Endothelial cell of umbilical vein (primary cell): ENCODE measurements around the gene ITGA2B. TPM values are rescaled to one million over a fixed set of nuclear protein-coding genes. Genes with fewer than 3 reads are reported as not detected.
A peak's percentile ranks its signal among the peaks of the same experiment; 100 is the strongest.

Experiments
- Bru-seq: library from RNA; stranded (reverse); fragments of 400-500 nt; gene quantifications from one replicate; lab custom pipeline; 2021; lab: Mats Ljungman, UMichigan
- BruChase-seq, 2 experiments: library from RNA; stranded (reverse); fragments of 400-500 nt; gene quantifications; one replicate each; lab custom pipeline; 2021; lab: Mats Ljungman, UMichigan
- BruUV-seq: library from RNA; stranded (reverse); fragments of 400-500 nt; replicated peaks from 2 replicates; lab custom pipeline; 2021; lab: Mats Ljungman, UMichigan
- CTCF ChIA-PET: fragments of 300-600, 350-600 bp; sonication (Branson Sonifier 250); formaldehyde crosslinking; loops from one replicate; lab custom pipeline; 2021; ENCODE audit warnings: antibody characterized with exemption, inconsistent platforms; lab: Charles Lee
- POLR2A ChIA-PET: fragments of 300-600, 350-600 bp; sonication (Branson Sonifier 250); formaldehyde crosslinking; loops from one replicate; lab custom pipeline; 2021; ENCODE audit warnings: antibody characterized with exemption, inconsistent platforms; lab: Charles Lee
- DNase-seq: peaks from one replicate; pipeline ENCODE4 v3.0.0-alpha.2; 2011; ENCODE audit warnings: low read depth, low spot score
- FAIRE-seq: peaks from 2 replicates; lab custom pipeline; 2011; peaks lifted over from hg19 to GRCh38; lab: Jason Lieb, UNC
- H2AFZ ChIP-seq: 2 replicates; pipeline ENCODE4 v1.6.0; 2012; ENCODE audit warnings: low read depth, low read length, control low read depth, inconsistent platforms
- H3K27ac ChIP-seq: 2 replicates; pipeline ENCODE4 v1.5.1; 2011; ENCODE audit warnings: low read depth, mild to moderate bottlenecking, control low read depth, low read length, moderate library complexity; ENCODE audit not compliant: insufficient read depth
- H3K27me3 ChIP-seq, 2 experiments: 2 replicates each; pipeline versions ENCODE4 v1.6.0 to v1.6.1; 2011; ENCODE audit warnings: low read length in 2 of 2, mixed read lengths in 1 of 2; ENCODE audit not compliant: control insufficient read depth in 2 of 2, insufficient read depth in 2 of 2
- H3K36me3 ChIP-seq, 2 experiments: 2 replicates in 1 of 2; 3 replicates in 1 of 2; pipeline ENCODE4 v1.5.1; 2011; ENCODE audit warnings: low read length in 2 of 2, mild to moderate bottlenecking in 1 of 2, moderate library complexity in 1 of 2; ENCODE audit not compliant: control insufficient read depth in 2 of 2, insufficient read depth in 2 of 2; ENCODE audit errors: extremely low read depth in 1 of 2
- H3K4me1 ChIP-seq: 3 replicates; pipeline ENCODE4 v1.5.1; 2011; ENCODE audit warnings: mild to moderate bottlenecking, low read length; ENCODE audit not compliant: control insufficient read depth, insufficient read depth; ENCODE audit errors: extremely low read depth
- H3K4me2 ChIP-seq: 2 replicates; pipeline ENCODE4 v1.6.1; 2011; ENCODE audit warnings: low read length, control low read depth, mixed read lengths; ENCODE audit not compliant: insufficient read depth
- H3K4me3 ChIP-seq, 3 experiments: fragments of 200-600 bp in 1 of 3; sonication (generic), shearing (Covaris generic) in 1 of 3; replicated peaks in 1 of 3; 2 replicates each; pipeline ENCODE4 v1.5.1; 2011 to 2016; ENCODE audit warnings: control low read depth in 3 of 3, low read length in 3 of 3, mild to moderate bottlenecking in 2 of 3, inconsistent platforms in 1 of 3, low read depth in 1 of 3, moderate library complexity in 1 of 3; ENCODE audit not compliant: insufficient read depth in 1 of 3
- H3K79me2 ChIP-seq: 2 replicates; pipeline ENCODE4 v1.6.0; 2012; ENCODE audit warnings: low read length, inconsistent platforms; ENCODE audit not compliant: control insufficient read depth, insufficient read depth
- H3K9ac ChIP-seq: replicated peaks from 2 replicates; pipeline ENCODE3; 2011; ENCODE audit warnings: low read length, control low read depth; ENCODE audit not compliant: insufficient read depth; ENCODE audit errors: extremely low read depth
- H3K9me1 ChIP-seq: replicated peaks from 3 replicates; pipeline ENCODE4 v1.6.0; 2011; ENCODE audit warnings: mild to moderate bottlenecking, low read length; ENCODE audit not compliant: control insufficient read depth, insufficient read depth; ENCODE audit errors: extremely low read depth
- H3K9me3 ChIP-seq: replicated peaks from 2 replicates; pipeline ENCODE4 v1.5.1; 2012; ENCODE audit warnings: low read length, inconsistent platforms; ENCODE audit not compliant: control insufficient read depth, insufficient read depth
- H4K20me1 ChIP-seq: replicated peaks from 2 replicates; pipeline ENCODE3; 2011; ENCODE audit warnings: mild to moderate bottlenecking, low read length; ENCODE audit not compliant: control insufficient read depth, insufficient read depth; ENCODE audit errors: extremely low read depth
- EZH2 ChIP-seq: IDR thresholded peaks from 2 replicates; pipeline ENCODE4 v1.6.1; 2012; ENCODE audit warnings: borderline replicate concordance, low read depth, mild to moderate bottlenecking, moderate library complexity, low read length, inconsistent platforms; ENCODE audit not compliant: severe bottlenecking
- FOS ChIP-seq: IDR thresholded peaks from 2 replicates; pipeline ENCODE4 v1.6.1; 2011; ENCODE audit warnings: mild to moderate bottlenecking, low read length, moderate library complexity, borderline replicate concordance; ENCODE audit not compliant: insufficient read depth
- GATA2 ChIP-seq: IDR thresholded peaks from 2 replicates; pipeline ENCODE4 v1.7.0; 2011; ENCODE audit warnings: low read depth, mild to moderate bottlenecking, moderate library complexity, mixed read lengths, low read length; ENCODE audit not compliant: insufficient read length, insufficient read depth
- JUN ChIP-seq: IDR thresholded peaks from 2 replicates; pipeline ENCODE4 v1.6.1; 2011; ENCODE audit warnings: borderline replicate concordance, low read depth; ENCODE audit not compliant: insufficient read length, insufficient read depth
- MYC ChIP-seq: IDR thresholded peaks from one replicate; pipeline ENCODE4 v1.6.1; 2011; ENCODE audit warnings: mild to moderate bottlenecking, low read depth, low read length
- POLR2A ChIP-seq: IDR thresholded peaks from 2 replicates; pipeline ENCODE4 v1.6.1; 2012; ENCODE audit warnings: low read depth, mild to moderate bottlenecking, control low read depth, low read length
- POLR2AphosphoS5 ChIP-seq: IDR thresholded peaks from 2 replicates; pipeline ENCODE4 v1.6.1; 2012; ENCODE audit warnings: low read depth, mild to moderate bottlenecking, control low read depth, low read length, moderate library complexity; ENCODE audit not compliant: insufficient read depth
- dilution Hi-C: fragments of 300-500 bp; cut with MboI; formaldehyde crosslinking; loops from one replicate; pipeline ENCODE4 v1.15.0; 2019; ENCODE audit warnings: low sequenced_read_pairs; ENCODE audit not compliant: extremely low pct_ligation_motif_present
- intact Hi-C: fragments of 100-400 bp; cut with micrococcal nuclease; formaldehyde crosslinking; loops from one replicate; pipeline ENCODE4 v1.10.0; 2022
- long read RNA-seq: library from polyadenylated mRNA; stranded (forward); transcript quantifications from one replicate; pipeline ENCODE4 v2.0.0, GENCODE V29; 2021
- polyA minus RNA-seq, 3 experiments: library from RNA; depleted of rRNA, polyadenylated mRNA; stranded (reverse); fragments of >200 nt; gene quantifications; 1 replicate in 1 of 3; 2 replicates in 2 of 3; pipeline ENCODE4 v1.2.3, GENCODE V29; 2011
- polyA plus RNA-seq, 4 experiments: library from polyadenylated mRNA; depleted of rRNA in 3 of 4; stranded (reverse) in 3 of 4; unstranded in 1 of 4; fragments of >200 nt; gene quantifications; 2 replicates each; pipeline versions ENCODE4 v1.2.1 to v1.2.3, GENCODE V29; 2011 to 2012; ENCODE audit warnings: missing spikeins in 1 of 4
- total RNA-seq: library from RNA; stranded (reverse); gene quantifications from 2 replicates; pipeline ENCODE4 v1.2.3, GENCODE V29; 2021
- TF ChIP-seq, protein P1 (sequence below): IDR thresholded peaks from 2 replicates; pipeline ENCODE4 v1.6.1; 2011; ENCODE audit not compliant: insufficient read depth, insufficient read length
- TF ChIP-seq, protein P2 (sequence below), 2 donors: IDR thresholded peaks; 1 replicate in 1 of 2; 2 replicates in 1 of 2; pipeline ENCODE4 v1.5.1; 2011; ENCODE audit warnings: low read length in 2 of 2, mild to moderate bottlenecking in 2 of 2, moderate library complexity in 2 of 2, control low read depth in 1 of 2, inconsistent platforms in 1 of 2, low read depth in 1 of 2; ENCODE audit not compliant: insufficient read depth in 1 of 2; ENCODE audit errors: extremely low read depth in 1 of 2

The ITGA2B gene
- total RNA-seq: 0.48 and 0.82 TPM in 2 replicates
- polyA plus RNA-seq: 0.26 and 0.29 TPM in 2 replicates
- polyA plus RNA-seq (2011; cell fraction: cytosol; rRNA removed): 0.06 and 0.10 TPM in 2 replicates
- 1.4 and 2.1 TPM in 2 replicates for polyA plus RNA-seq (2011; cell fraction: nucleus; rRNA removed)
- polyA plus RNA-seq (2012): 0.16 and 0.65 TPM in 2 replicates
- polyA minus RNA-seq: 0.74 and 1.1 TPM in 2 replicates
- polyA minus RNA-seq (2011; cell fraction: cytosol; rRNA and poly(A)+ RNA removed): not detected
- polyA minus RNA-seq (2011; cell fraction: nucleus; rRNA and poly(A)+ RNA removed): 0.72 and 1.8 TPM in 2 replicates
- percentile 16 among the genes with signal in this experiment for Bru-seq, nascent RNA
- BruChase-seq, experiment 1, labeled RNA remaining after a 6-hour chase: percentile 43 among the genes with signal in this experiment
- percentile 25 among the genes with signal in this experiment for BruChase-seq, experiment 2, labeled RNA remaining after a 2-hour chase
- long read RNA-seq: 0 reads

- H3K9ac ChIP-seq: no peak within 1 kb of the TSS
- no peaks in the 10 kb centered on the region for H3K79me2 ChIP-seq
- ChIA-PET CTCF (no interaction called here), POLR2A (no interaction called here)
- intact Hi-C loops: no loop called here
- no peak within 1 kb of the TSS for H3K4me3 ChIP-seq
- H4K20me1 ChIP-seq: no peaks in the 10 kb centered on the region
- no peaks in the 10 kb centered on the region for H3K9me3 ChIP-seq
- dilution Hi-C loops: no loop called here
- H3K27me3 ChIP-seq: peaks cover 6 to 12% of the 10 kb centered on the region in 2 experiments
- no TSS peak for BruUV-seq
- TF ChIP-seq GATA2 (no peak), FOS (no peak), EZH2 (no peak), MYC (no peak), POLR2A (no peak), POLR2AphosphoS5 (no peak), JUN (no peak)
- TF ChIP-seq, protein P1, sequence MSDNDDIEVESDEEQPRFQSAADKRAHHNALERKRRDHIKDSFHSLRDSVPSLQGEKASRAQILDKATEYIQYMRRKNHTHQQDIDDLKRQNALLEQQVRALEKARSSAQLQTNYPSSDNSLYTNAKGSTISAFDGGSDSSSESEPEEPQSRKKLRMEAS: no peak
- TF ChIP-seq, protein P2, sequence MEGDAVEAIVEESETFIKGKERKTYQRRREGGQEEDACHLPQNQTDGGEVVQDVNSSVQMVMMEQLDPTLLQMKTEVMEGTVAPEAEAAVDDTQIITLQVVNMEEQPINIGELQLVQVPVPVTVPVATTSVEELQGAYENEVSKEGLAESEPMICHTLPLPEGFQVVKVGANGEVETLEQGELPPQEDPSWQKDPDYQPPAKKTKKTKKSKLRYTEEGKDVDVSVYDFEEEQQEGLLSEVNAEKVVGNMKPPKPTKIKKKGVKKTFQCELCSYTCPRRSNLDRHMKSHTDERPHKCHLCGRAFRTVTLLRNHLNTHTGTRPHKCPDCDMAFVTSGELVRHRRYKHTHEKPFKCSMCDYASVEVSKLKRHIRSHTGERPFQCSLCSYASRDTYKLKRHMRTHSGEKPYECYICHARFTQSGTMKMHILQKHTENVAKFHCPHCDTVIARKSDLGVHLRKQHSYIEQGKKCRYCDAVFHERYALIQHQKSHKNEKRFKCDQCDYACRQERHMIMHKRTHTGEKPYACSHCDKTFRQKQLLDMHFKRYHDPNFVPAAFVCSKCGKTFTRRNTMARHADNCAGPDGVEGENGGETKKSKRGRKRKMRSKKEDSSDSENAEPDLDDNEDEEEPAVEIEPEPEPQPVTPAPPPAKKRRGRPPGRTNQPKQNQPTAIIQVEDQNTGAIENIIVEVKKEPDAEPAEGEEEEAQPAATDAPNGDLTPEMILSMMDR (IDR thresholded peaks at IDR 0.05; ENCODE audit: extremely low read depth in 1 of 2, insufficient read depth in 1 of 2, low read depth in 1 of 2, low read length in 2 of 2): no peak
- no peak within 1 kb of the TSS for H3K27ac ChIP-seq
- no peak within 1 kb of the TSS for H3K4me2 ChIP-seq
- H3K4me1 ChIP-seq: peaks cover 8% of the 10 kb centered on the region
- DNase-seq: no peak
- no peaks in the 10 kb centered on the region for H3K9me1 ChIP-seq
- no peaks in the 10 kb centered on the region for H3K36me3 ChIP-seq
- FAIRE-seq: no peak
- no peak within 1 kb of the TSS for H2AFZ ChIP-seq
Measured at GRCh38 chr17:44389281-44389680, at the start of gene ITGA2B. Gene ITGA2B (minus strand): TSS chr17:44389649. CDS start chr17:44389473, 176 bp downstream.
